ENCODE measurements around the gene RNF214.

DNA sequence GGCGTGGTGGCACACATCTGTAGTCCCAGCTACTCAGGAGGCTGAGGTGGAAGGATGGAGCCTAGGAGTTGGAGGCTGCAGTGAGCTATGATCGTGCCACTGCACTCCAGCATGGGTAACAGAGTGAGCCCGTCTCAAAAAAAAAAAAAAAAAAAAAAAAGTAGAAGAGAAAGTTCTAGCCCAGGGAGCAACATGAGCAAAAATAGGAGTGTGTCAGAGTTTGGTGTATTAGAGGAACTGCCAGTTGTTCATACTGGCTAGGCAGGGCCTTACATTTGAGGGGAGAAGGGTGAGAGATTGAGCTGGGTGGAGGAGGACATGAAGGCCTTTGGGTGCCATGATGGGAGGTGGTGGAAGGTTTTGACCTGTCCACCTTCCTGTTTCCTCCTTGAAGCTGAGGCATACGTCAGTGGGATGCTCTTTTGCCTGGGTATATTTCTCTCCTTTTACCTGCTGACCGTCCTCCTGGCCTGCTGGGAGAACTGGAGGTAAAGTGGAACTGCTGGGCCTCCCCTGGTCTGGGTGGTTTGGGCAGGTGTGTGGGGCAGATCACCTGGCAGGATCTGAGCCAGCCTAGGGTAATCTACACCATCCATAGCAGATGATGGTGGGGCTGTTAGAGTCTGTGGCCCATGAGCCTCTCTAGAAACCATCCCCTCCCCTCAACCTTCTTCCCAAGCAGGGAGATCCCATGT lies 46.6 kb upstream of the RNF214 start:
- TF ChIP-seq EZH2 (IDR thresholded peaks at IDR 0.05; ENCODE audit: low read depth) = no peak
- TF ChIP-seq, protein P1, sequence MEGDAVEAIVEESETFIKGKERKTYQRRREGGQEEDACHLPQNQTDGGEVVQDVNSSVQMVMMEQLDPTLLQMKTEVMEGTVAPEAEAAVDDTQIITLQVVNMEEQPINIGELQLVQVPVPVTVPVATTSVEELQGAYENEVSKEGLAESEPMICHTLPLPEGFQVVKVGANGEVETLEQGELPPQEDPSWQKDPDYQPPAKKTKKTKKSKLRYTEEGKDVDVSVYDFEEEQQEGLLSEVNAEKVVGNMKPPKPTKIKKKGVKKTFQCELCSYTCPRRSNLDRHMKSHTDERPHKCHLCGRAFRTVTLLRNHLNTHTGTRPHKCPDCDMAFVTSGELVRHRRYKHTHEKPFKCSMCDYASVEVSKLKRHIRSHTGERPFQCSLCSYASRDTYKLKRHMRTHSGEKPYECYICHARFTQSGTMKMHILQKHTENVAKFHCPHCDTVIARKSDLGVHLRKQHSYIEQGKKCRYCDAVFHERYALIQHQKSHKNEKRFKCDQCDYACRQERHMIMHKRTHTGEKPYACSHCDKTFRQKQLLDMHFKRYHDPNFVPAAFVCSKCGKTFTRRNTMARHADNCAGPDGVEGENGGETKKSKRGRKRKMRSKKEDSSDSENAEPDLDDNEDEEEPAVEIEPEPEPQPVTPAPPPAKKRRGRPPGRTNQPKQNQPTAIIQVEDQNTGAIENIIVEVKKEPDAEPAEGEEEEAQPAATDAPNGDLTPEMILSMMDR (conservative IDR thresholded peaks at IDR 0.05) = no peak
